Neural progenitor cell (in vitro differentiated cells): ENCODE results near the gene KCNQ1. TPM values are rescaled to one million over a fixed set of nuclear protein-coding genes. Genes with fewer than 3 reads are reported as not detected.

Experiments used
- DNase-seq: peaks from one replicate; pipeline ENCODE4 v3.0.0-alpha.2; 2016; ENCODE audit warnings: low spot score
- H2AFZ ChIP-seq: fragments of 200-600 bp; sonication (generic); replicated peaks from 2 replicates; pipeline ENCODE4 v1.6.1; 2016; ENCODE audit warnings: antibody characterized with exemption
- H3F3A ChIP-seq: fragments of 200-600 bp; sonication (generic); 2 replicates; pipeline ENCODE4 v1.6.1; 2016; ENCODE audit warnings: antibody characterized with exemption, low read depth
- H3K27ac ChIP-seq: fragments of 200-600 bp; sonication (generic); 2 replicates; pipeline ENCODE4 v1.5.1; 2016; ENCODE audit warnings: mild to moderate bottlenecking
- H3K27me3 ChIP-seq: fragments of 200-600 bp; sonication (generic); 2 replicates; pipeline ENCODE4 v1.6.1; 2016; ENCODE audit warnings: mild to moderate bottlenecking, moderate library complexity
- H3K36me3 ChIP-seq: fragments of 200-600 bp; sonication (generic); 2 replicates; pipeline ENCODE4 v1.5.1; 2016
- H3K4me1 ChIP-seq: fragments of 200-600 bp; sonication (generic); 2 replicates; pipeline ENCODE4 v1.6.1; 2016; ENCODE audit warnings: mixed run types
- H3K4me2 ChIP-seq: fragments of 200-600 bp; sonication (generic); 2 replicates; pipeline ENCODE4 v1.6.1; 2016
- H3K4me3 ChIP-seq: fragments of 200-600 bp; sonication (generic); 2 replicates; pipeline ENCODE4 v1.5.1; 2016
- H3K79me2 ChIP-seq: fragments of 200-600 bp; sonication (generic); 2 replicates; pipeline ENCODE4 v1.6.1; 2016; ENCODE audit warnings: low read depth
- H3K9ac ChIP-seq: fragments of 200-600 bp; sonication (generic); 2 replicates; pipeline ENCODE4 v1.6.1; 2016
- H3K9me3 ChIP-seq: fragments of 200-600 bp; sonication (generic); 2 replicates; pipeline ENCODE4 v1.5.1; 2016; ENCODE audit warnings: low read depth
- H4K20me1 ChIP-seq: fragments of 200-600 bp; sonication (generic); 2 replicates; pipeline ENCODE4 v1.6.1; 2016; ENCODE audit warnings: low read depth
- H3K27ac Mint-ChIP-seq: 3 replicates; pipeline ENCODE4 v1.8.0; 2021; ENCODE audit warnings: mixed read lengths
- H3K27me3 Mint-ChIP-seq: 2 replicates; pipeline ENCODE4 v1.8.0; 2022; ENCODE audit warnings: low read depth, mild to moderate bottlenecking, inconsistent platforms, moderate library complexity, mixed read lengths; ENCODE audit not compliant: insufficient read depth
- H3K36me3 Mint-ChIP-seq: 3 replicates; pipeline ENCODE4 v1.8.0; 2021; ENCODE audit warnings: mixed read lengths
- H3K4me1 Mint-ChIP-seq: 3 replicates; pipeline ENCODE4 v1.8.0; 2021; ENCODE audit warnings: mixed read lengths
- H3K4me3 Mint-ChIP-seq: 3 replicates; pipeline ENCODE4 v1.8.0; 2021; ENCODE audit warnings: mild to moderate bottlenecking, moderate library complexity, mixed read lengths
- H3K9me3 Mint-ChIP-seq: 3 replicates; pipeline ENCODE4 v1.8.0; 2020; ENCODE audit warnings: mixed read lengths
- EZH2 ChIP-seq: fragments of 200-600 bp; sonication (generic); IDR thresholded peaks from 2 replicates; pipeline ENCODE4 v1.6.1; 2017; ENCODE audit warnings: antibody characterized with exemption, mild to moderate bottlenecking, moderate library complexity
- EZH2phosphoT487 ChIP-seq: fragments of 200-600 bp; sonication (generic); IDR thresholded peaks from 2 replicates; pipeline ENCODE4 v1.6.1; 2017; ENCODE audit warnings: antibody characterized with exemption
- total RNA-seq: library from RNA; depleted of rRNA; stranded (reverse); fragments of >200 nt; gene quantifications from 2 replicates; pipeline ENCODE4 v1.2.3, GENCODE V29; 2015; ENCODE audit warnings: low replicate concordance
- TF ChIP-seq, protein P1 (sequence below): fragments of 200-600 bp; sonication (generic); IDR thresholded peaks from 2 replicates; pipeline ENCODE4 v1.5.1; 2017; ENCODE audit warnings: antibody characterized with exemption, mild to moderate bottlenecking

The KCNQ1 gene
- total RNA-seq, 1 donor from 2014 or later: 0.11 TPM

DNA sequence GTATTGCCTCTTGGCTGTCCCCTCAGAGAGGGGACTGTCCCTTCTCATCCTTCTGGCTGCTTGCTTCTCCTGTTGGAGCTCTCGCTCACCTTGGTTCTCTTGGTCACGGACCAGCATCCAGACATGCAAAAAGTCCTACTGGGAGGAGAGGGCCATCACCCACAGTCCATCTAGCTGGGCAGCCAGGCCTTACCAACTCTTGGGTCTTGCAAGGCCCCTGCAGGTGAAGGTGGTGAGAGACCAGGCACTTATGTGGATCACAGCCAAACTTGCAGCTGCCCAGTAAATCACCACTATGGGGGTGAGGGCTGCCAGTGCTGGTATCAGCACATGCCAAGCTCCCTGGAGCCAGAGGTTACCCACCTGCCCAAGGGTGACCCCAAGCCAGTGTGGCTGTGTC is 218.7 kb downstream of the KCNQ1 start:
- H3K79me2 ChIP-seq: no peaks in the 10 kb centered on the region
- no peak overlapping the region for H3K4me3 ChIP-seq
- H3K27me3 ChIP-seq: no peaks in the 10 kb centered on the region
- H3K4me2 ChIP-seq: no peak overlapping the region
- no peaks in the 10 kb centered on the region for H3F3A ChIP-seq
- H3K27me3 Mint-ChIP-seq: peaks cover 14% of the 10 kb centered on the region
- H3K4me1 ChIP-seq: no peaks in the 10 kb centered on the region
- H3K9me3 ChIP-seq: peaks cover 10% of the 10 kb centered on the region
- peaks cover 49% of the 10 kb centered on the region for H3K9me3 Mint-ChIP-seq
- H3K27ac Mint-ChIP-seq: no peak overlapping the region
- H3K9ac ChIP-seq: no peak overlapping the region
- H3K27ac ChIP-seq: no peak overlapping the region
- H4K20me1 ChIP-seq: no peaks in the 10 kb centered on the region
- TF ChIP-seq, protein P1, sequence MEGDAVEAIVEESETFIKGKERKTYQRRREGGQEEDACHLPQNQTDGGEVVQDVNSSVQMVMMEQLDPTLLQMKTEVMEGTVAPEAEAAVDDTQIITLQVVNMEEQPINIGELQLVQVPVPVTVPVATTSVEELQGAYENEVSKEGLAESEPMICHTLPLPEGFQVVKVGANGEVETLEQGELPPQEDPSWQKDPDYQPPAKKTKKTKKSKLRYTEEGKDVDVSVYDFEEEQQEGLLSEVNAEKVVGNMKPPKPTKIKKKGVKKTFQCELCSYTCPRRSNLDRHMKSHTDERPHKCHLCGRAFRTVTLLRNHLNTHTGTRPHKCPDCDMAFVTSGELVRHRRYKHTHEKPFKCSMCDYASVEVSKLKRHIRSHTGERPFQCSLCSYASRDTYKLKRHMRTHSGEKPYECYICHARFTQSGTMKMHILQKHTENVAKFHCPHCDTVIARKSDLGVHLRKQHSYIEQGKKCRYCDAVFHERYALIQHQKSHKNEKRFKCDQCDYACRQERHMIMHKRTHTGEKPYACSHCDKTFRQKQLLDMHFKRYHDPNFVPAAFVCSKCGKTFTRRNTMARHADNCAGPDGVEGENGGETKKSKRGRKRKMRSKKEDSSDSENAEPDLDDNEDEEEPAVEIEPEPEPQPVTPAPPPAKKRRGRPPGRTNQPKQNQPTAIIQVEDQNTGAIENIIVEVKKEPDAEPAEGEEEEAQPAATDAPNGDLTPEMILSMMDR: no peak
- TF ChIP-seq EZH2: no peak
- no peak for TF ChIP-seq EZH2phosphoT487
- H3K36me3 ChIP-seq: no peaks in the 10 kb centered on the region
- no peak for DNase-seq
- no peak overlapping the region for H3K4me3 Mint-ChIP-seq
- H3K36me3 Mint-ChIP-seq: peaks cover 31% of the 10 kb centered on the region
- no peaks in the 10 kb centered on the region for H3K4me1 Mint-ChIP-seq
- H2AFZ ChIP-seq: no peak overlapping the region

DNA sequence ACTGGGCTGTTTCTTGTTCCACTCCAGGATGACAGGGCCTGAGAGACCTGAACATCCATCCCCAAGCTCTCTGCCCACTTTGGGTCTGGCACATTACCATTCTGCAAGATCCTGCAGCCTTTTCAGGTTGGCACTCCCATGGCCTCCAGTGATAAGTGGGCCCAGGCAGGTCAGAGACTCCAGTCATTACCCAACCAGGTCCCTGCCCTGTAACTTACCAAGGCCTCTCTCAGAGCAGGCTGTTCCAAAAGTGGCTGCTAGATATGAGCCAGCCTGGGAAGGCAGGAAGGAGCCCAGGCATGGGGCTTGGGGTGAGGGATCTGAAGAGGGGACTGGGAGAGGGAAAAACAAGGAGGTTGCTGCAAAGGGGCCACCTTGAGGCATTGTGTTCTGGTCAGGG is 219.1 kb downstream of the KCNQ1 start:
- Histone ChIP-seq H3K79me2 (no peaks in the 10 kb centered on the region), H3K4me2 (no peak overlapping the region), H3K36me3 (no peaks in the 10 kb centered on the region), H3K4me1 (no peaks in the 10 kb centered on the region), H4K20me1 (no peaks in the 10 kb centered on the region), H3K27me3 (no peaks in the 10 kb centered on the region), H3K9ac (no peak overlapping the region), H3K4me3 (no peak overlapping the region), H2AFZ (no peak overlapping the region), H3K27ac (no peak overlapping the region), H3F3A (no peaks in the 10 kb centered on the region), H3K9me3 (peaks cover 10% of the 10 kb centered on the region)
- Mint-ChIP-seq H3K27ac (no peak overlapping the region), H3K36me3 (peaks cover 34% of the 10 kb centered on the region), H3K4me1 (no peaks in the 10 kb centered on the region), H3K27me3 (peaks cover 14% of the 10 kb centered on the region), H3K9me3 (peaks cover 47% of the 10 kb centered on the region), H3K4me3 (no peak overlapping the region)
- TF ChIP-seq EZH2: no peak
- no peak for TF ChIP-seq EZH2phosphoT487
- TF ChIP-seq, protein P1: no peak
- no peak for DNase-seq

DNA sequence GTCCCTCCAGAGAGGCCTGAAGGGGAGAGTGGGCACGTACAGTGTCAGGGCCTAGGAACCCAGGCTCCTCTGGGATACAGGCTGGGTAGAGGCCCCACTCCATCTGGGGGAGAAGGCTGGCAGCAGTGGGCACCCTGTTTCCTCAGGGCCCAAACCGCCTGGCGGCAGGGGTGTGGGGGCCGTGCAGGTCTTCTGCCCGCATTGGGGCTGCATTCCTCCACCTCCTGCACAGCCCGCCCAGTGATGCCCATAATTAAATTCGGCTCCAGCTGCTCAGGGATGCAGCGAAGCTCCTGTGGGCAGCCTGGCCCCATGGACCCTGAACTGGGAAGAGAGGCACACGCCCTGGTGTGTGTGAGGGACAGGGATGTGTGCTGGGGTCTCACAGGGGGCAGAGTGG is 219.6 kb downstream of the KCNQ1 start:
- Histone ChIP-seq H2AFZ (no peak overlapping the region), H3K79me2 (no peaks in the 10 kb centered on the region), H3K4me1 (no peaks in the 10 kb centered on the region), H3K27me3 (no peaks in the 10 kb centered on the region), H3K27ac (no peak overlapping the region), H3K4me2 (no peak overlapping the region), H3K4me3 (no peak overlapping the region), H4K20me1 (no peaks in the 10 kb centered on the region), H3K36me3 (no peaks in the 10 kb centered on the region), H3K9ac (no peak overlapping the region), H3K9me3 (peaks cover 8% of the 10 kb centered on the region), H3F3A (no peaks in the 10 kb centered on the region)
- Mint-ChIP-seq H3K27me3 (peaks cover 14% of the 10 kb centered on the region), H3K36me3 (peaks cover 35% of the 10 kb centered on the region), H3K4me3 (no peak overlapping the region), H3K27ac (no peak overlapping the region), H3K4me1 (no peaks in the 10 kb centered on the region), H3K9me3 (peaks cover 42% of the 10 kb centered on the region)
- TF ChIP-seq, protein P1: no peak
- TF ChIP-seq EZH2: no peak
- no peak for TF ChIP-seq EZH2phosphoT487
- DNase-seq: no peak
